ENCODE data around the gene BTRC. TPM values are rescaled to one million over a fixed set of nuclear protein-coding genes. Genes with fewer than 3 reads are reported as not detected.

BTRC gene
- total RNA-seq, 6 experiments from 2014 or later: 22.3 to 27.9 (median 24.5) TPM

DNA sequence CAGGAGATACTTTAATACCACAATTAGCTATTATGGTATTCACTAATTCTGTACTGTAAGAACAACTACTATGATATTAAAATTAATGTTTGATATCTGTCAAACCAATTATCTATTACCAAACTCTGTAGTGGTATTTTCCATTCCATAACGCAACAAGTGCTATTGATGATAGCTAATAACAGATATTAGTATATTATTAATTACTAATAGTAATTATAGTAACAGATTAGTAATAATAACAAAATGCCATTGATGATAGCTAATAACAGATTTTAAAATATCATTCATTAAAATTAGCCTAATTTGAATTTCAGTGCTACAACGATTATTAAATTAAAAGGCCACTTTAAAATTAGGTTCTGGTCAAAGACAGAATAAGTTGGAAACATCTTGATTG is 93.5 kb downstream of the BTRC start:
- Mint-ChIP-seq H3K4me1 (ENCODE audit: low read depth) (no peaks in the 10 kb centered on the region), H3K27me3 (ENCODE audit: insufficient read depth) (no peaks in the 10 kb centered on the region), H3K9me3 (no peaks in the 10 kb centered on the region), H3K36me3 (ENCODE audit: low read depth) (no peaks in the 10 kb centered on the region), H3K27ac (no peak overlapping the region), H3K4me3 (no peak overlapping the region)
- TF ChIP-seq, protein P1, sequence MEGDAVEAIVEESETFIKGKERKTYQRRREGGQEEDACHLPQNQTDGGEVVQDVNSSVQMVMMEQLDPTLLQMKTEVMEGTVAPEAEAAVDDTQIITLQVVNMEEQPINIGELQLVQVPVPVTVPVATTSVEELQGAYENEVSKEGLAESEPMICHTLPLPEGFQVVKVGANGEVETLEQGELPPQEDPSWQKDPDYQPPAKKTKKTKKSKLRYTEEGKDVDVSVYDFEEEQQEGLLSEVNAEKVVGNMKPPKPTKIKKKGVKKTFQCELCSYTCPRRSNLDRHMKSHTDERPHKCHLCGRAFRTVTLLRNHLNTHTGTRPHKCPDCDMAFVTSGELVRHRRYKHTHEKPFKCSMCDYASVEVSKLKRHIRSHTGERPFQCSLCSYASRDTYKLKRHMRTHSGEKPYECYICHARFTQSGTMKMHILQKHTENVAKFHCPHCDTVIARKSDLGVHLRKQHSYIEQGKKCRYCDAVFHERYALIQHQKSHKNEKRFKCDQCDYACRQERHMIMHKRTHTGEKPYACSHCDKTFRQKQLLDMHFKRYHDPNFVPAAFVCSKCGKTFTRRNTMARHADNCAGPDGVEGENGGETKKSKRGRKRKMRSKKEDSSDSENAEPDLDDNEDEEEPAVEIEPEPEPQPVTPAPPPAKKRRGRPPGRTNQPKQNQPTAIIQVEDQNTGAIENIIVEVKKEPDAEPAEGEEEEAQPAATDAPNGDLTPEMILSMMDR (IDR thresholded peaks at IDR 0.05): no peak
- no peak for DNase-seq

DNA sequence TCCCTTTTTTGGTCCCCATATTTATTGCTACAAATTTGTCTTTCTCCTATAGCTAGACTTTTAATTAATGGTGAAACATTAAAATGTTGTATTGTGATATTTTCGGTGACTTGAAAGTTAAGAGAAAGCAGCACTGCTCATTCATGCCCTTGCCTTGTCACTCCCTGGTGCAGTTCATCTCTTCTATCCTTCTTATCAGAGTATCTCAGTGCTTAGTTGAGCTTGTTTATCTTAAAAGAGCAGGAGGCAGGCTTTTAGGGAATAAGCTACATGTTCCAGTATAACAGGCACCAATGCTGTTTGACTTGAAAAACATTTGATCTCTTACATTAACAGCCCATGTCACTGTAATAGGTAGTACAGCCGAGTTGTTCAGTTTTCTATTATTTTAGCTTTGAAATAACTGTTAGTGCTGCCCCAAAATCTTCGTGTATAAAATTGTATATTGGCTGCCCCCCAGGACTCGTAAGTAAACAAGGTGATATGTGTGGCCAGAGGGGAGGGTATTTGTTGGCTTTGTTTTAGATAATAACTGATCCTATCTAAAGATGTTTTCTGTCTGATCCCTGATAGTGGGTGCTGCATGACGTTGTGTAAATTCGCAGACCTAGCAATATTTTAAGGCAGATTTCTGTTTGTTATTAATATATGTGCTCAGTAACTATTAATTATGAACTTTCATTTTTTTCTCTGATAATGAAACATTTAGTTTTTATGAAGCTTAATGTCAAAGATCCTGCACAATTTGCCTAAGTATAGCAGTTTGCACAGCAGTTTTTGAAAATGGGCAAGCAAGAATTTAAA is 96.5 kb downstream of the BTRC start:
- Mint-ChIP-seq H3K4me3 (no peak overlapping the region), H3K4me1 (ENCODE audit: low read depth) (peaks cover 10% of the 10 kb centered on the region), H3K36me3 (ENCODE audit: low read depth) (no peaks in the 10 kb centered on the region), H3K27ac (no peak overlapping the region), H3K27me3 (ENCODE audit: insufficient read depth) (no peaks in the 10 kb centered on the region), H3K9me3 (no peaks in the 10 kb centered on the region)
- TF ChIP-seq, protein P1 (IDR thresholded peaks at IDR 0.05): no peak
- DNase-seq: no peak

DNA sequence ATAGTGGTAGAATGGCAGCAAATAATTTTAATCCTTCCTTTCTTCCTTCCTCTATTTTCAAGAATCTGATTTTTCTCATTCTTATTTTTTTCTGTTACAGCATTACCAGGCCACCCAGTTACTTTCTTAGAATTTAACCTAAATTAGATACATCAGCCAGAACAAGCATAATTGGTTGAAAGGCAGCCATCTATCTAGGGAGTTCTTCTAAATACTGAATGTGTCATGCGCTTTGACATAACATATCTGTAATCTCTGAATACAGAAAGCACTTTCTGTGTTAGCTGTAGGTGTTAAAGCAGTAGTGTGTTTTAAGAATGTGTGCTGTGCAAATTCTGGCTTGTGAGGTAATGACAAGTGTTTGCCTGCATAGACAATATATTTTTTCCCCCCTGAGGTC is 97.3 kb downstream of the BTRC start:
- peaks cover 10% of the 10 kb centered on the region for H3K4me1 Mint-ChIP-seq (ENCODE audit: low read depth)
- no peaks in the 10 kb centered on the region for H3K36me3 Mint-ChIP-seq (ENCODE audit: low read depth)
- no peak for DNase-seq
- H3K4me3 Mint-ChIP-seq: no peak overlapping the region
- TF ChIP-seq, protein P1 (IDR thresholded peaks at IDR 0.05): no peak
- H3K27me3 Mint-ChIP-seq (ENCODE audit: insufficient read depth): no peaks in the 10 kb centered on the region
- no peak overlapping the region for H3K27ac Mint-ChIP-seq
- H3K9me3 Mint-ChIP-seq: no peaks in the 10 kb centered on the region

DNA sequence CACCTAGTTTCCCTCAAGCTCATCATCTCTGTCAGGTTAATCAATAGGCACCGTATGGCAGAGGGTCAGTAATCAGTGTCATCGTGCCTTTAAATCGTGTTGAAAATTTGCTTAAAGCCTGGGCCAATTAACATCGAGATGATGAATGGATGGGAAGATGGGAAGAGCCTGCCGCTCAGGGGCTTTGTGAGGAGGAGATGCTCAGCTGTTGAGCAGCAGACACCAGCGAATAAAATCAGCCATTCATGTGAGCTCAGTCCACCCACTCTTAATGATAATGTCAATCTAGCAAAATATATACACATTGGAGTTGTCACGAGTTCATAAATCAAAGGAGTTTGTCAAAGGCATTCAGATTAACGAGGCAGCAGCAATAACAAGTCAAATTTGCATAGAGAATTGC is 97.7 kb downstream of the BTRC start:
- Mint-ChIP-seq H3K9me3 (no peaks in the 10 kb centered on the region), H3K36me3 (ENCODE audit: low read depth) (no peaks in the 10 kb centered on the region), H3K27ac (no peak overlapping the region), H3K27me3 (ENCODE audit: insufficient read depth) (no peaks in the 10 kb centered on the region), H3K4me1 (ENCODE audit: low read depth) (peaks cover 10% of the 10 kb centered on the region), H3K4me3 (no peak overlapping the region)
- TF ChIP-seq, protein P1 (IDR thresholded peaks at IDR 0.05): no peak
- no peak for DNase-seq

DNA sequence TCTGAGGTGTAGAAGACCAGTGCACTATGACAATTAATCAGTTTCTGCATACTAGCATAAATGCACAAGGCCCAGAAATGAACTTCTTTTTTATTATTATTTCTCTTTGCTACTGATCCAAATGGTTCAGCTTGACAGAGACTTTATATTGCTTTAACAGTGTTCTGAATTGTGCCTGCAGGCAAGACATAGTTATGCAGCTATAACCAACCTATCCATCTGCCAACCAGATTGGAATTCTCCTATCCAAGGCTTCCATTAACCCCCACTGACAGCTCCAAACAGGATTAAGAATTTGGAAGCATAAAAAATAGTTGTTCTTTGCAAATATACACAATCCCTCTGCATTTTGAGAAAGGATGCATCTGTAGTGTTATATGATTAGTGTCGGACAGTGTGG is 98.2 kb downstream of the BTRC start:
- peaks cover 10% of the 10 kb centered on the region for H3K4me1 Mint-ChIP-seq (ENCODE audit: low read depth)
- TF ChIP-seq, protein P1 (IDR thresholded peaks at IDR 0.05): no peak
- no peak overlapping the region for H3K27ac Mint-ChIP-seq

More for the DNA sequence above, 98.2 kb downstream of the BTRC start:
- H3K9me3 Mint-ChIP-seq: no peaks in the 10 kb centered on the region
- H3K36me3 Mint-ChIP-seq (ENCODE audit: low read depth): no peaks in the 10 kb centered on the region
- H3K27me3 Mint-ChIP-seq (ENCODE audit: insufficient read depth): no peaks in the 10 kb centered on the region
- no peak overlapping the region for H3K4me3 Mint-ChIP-seq
- DNase-seq: no peak
